Measurements from ENCODE around the gene NEB.

DNA sequence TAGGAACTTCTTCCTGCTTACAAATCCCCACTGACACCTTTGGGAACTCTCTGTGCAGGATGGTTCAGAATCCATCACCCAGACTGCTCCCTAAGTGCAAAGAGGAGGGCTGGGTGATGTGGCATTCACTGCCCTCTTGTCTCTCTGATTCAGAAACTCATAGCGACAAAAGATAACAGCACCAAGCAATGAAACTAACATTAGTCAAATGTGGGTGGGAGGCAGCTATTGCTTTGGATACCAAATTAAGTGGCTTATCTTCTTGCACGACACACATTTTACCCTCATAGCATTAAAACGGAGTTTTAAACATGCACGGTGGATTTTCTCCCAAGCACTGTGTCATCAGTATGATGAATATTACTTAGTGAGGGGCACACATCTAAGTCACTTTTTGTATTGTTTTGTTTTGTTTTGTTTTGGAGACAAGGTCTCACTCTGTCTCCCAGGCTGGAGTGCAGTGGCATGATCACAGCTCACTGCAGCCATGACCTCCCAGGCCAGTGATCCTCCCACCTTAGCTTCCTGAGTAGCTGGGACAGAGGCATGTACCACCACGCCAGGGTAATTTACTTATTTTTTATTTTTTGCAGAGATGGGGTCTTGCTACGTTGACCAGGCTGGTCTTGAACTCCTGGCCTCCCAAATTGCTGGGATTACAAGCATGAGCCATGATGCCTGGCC is 40.9 kb upstream of the NEB start:
- TF ChIP-seq, protein P1, sequence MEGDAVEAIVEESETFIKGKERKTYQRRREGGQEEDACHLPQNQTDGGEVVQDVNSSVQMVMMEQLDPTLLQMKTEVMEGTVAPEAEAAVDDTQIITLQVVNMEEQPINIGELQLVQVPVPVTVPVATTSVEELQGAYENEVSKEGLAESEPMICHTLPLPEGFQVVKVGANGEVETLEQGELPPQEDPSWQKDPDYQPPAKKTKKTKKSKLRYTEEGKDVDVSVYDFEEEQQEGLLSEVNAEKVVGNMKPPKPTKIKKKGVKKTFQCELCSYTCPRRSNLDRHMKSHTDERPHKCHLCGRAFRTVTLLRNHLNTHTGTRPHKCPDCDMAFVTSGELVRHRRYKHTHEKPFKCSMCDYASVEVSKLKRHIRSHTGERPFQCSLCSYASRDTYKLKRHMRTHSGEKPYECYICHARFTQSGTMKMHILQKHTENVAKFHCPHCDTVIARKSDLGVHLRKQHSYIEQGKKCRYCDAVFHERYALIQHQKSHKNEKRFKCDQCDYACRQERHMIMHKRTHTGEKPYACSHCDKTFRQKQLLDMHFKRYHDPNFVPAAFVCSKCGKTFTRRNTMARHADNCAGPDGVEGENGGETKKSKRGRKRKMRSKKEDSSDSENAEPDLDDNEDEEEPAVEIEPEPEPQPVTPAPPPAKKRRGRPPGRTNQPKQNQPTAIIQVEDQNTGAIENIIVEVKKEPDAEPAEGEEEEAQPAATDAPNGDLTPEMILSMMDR (conservative IDR thresholded peaks at IDR 0.05; ENCODE audit: low read depth, low read length) = no peak
- TF ChIP-seq POLR2A (IDR thresholded peaks at IDR 0.05; ENCODE audit: low read depth, low read length) (no peak), MAZ (IDR thresholded peaks at IDR 0.05; ENCODE audit: borderline replicate concordance, low read depth, low read length) (no peak), RCOR1 (IDR thresholded peaks at IDR 0.05; ENCODE audit: insufficient replicate concordance, low read length) (no peak), MXI1 (IDR thresholded peaks at IDR 0.05; ENCODE audit: borderline replicate concordance, low read depth, low read length) (no peak), RAD21 (IDR thresholded peaks at IDR 0.05; ENCODE audit: low read length) (no peak), CEBPB (IDR thresholded peaks at IDR 0.05; ENCODE audit: low read depth, low read length) (no peak)
- TF ChIP-seq, protein P2, sequence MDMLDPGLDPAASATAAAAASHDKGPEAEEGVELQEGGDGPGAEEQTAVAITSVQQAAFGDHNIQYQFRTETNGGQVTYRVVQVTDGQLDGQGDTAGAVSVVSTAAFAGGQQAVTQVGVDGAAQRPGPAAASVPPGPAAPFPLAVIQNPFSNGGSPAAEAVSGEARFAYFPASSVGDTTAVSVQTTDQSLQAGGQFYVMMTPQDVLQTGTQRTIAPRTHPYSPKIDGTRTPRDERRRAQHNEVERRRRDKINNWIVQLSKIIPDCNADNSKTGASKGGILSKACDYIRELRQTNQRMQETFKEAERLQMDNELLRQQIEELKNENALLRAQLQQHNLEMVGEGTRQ (IDR thresholded peaks at IDR 0.05; ENCODE audit: low read depth, low read length) = no peak

All from IMR-90 (cell line).